ENCODE data around the gene MAMSTR. TPM values are rescaled to one million over a fixed set of nuclear protein-coding genes. Genes with fewer than 3 reads are reported as not detected.

MAMSTR gene
- total RNA-seq, 2 experiments from 2014 or later, result 0.56 to 1.0 TPM

DNA sequence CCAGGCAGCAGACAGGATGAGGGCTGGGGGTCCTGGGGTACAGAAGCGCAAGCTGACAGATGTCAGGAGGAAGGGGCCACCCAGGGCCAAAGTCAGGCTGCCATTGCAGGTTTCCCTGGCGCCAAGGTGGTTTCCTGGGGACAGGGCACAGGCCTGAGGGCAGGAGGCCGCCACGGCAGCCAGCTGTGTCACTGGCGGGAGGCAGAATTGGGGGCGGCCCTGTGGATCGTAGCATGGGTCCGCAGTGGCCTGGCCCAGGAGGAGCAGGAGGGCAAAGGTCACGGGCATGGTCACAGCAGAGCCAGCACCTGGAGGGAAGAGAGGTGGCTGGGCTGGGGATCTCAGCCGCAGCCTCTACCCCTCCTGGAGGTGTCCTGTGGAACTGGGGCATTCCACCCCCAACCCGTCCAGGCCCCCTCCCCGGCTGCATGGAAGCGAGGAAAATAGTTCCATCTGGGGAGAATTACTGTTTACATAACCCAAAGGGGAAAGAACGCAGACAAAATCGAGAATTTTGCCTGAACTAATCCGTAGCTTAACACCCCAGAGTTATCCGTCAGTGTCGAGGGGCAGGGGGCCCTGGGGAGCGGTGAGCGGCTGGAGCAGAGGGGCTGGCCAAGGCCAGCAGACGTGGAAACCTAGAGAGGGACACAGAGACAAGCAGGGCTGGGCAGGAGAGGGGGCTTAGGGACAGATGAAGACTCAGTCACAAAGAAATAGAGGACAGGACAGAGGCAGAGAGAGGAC lies 48.7 kb downstream of the MAMSTR start:
- ATAC-seq (no peak), DNase-seq (no peak)
- H3K27ac Mint-ChIP-seq, result no peak overlapping the region
- CTCF ChIA-PET, result no interaction called here
- peaks cover 2% of the 10 kb centered on the region for H3K36me3 Mint-ChIP-seq (ENCODE audit: low read depth)
- TF ChIP-seq, protein P1, sequence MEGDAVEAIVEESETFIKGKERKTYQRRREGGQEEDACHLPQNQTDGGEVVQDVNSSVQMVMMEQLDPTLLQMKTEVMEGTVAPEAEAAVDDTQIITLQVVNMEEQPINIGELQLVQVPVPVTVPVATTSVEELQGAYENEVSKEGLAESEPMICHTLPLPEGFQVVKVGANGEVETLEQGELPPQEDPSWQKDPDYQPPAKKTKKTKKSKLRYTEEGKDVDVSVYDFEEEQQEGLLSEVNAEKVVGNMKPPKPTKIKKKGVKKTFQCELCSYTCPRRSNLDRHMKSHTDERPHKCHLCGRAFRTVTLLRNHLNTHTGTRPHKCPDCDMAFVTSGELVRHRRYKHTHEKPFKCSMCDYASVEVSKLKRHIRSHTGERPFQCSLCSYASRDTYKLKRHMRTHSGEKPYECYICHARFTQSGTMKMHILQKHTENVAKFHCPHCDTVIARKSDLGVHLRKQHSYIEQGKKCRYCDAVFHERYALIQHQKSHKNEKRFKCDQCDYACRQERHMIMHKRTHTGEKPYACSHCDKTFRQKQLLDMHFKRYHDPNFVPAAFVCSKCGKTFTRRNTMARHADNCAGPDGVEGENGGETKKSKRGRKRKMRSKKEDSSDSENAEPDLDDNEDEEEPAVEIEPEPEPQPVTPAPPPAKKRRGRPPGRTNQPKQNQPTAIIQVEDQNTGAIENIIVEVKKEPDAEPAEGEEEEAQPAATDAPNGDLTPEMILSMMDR (IDR thresholded peaks at IDR 0.05), result no peak
- peaks cover 4% of the 10 kb centered on the region for H3K9me3 Mint-ChIP-seq
- H3K4me3 Mint-ChIP-seq, result no peak overlapping the region
- intact Hi-C loops (cut with micrococcal nuclease), result no loop called here
- H3K4me1 Mint-ChIP-seq (ENCODE audit: low read depth), result peaks cover 3% of the 10 kb centered on the region
- H3K27me3 Mint-ChIP-seq, result no peaks in the 10 kb centered on the region
- POLR2A ChIA-PET, result no interaction called here

DNA sequence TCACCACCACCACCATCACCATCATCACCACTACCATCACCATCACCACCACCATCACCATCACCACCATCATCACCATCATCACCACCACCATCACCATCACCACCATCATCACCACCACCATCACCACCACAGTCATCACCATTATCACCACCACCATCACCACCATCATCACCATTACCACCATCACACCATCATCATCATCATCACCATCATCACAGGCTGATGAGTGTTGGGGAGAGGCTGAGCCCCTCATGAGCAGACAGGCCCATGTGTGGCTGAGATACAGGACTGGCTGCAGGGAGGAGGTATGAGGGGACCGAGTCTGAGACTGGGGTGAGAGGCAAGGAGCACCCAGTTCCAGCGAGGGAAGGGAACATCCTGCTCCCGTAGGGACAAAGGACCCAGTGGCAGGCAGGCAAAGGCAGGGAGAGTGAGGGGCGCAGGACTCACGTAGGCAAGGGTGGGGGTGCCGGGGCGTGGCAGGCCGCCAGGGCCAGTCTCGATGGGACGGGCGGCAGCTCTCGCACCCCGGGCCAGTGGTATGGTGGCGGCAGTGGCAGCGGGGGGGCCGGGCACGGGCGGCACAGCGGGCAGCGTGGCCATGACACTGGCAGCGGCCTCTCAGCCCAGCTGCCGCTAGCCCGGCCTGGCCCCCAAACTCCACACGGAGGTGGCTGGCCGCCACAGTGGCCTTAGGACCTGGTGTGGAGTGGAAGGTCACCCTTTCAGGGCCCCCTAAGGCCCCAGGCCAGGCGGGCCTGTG lies 49.4 kb downstream of the MAMSTR start:
- TF ChIP-seq, protein P1 (IDR thresholded peaks at IDR 0.05), result no peak
- H3K27me3 Mint-ChIP-seq, result no peaks in the 10 kb centered on the region
- H3K36me3 Mint-ChIP-seq (ENCODE audit: low read depth), result peaks cover 2% of the 10 kb centered on the region
- ChIA-PET CTCF (no interaction called here), POLR2A (no interaction called here)
- H3K27ac Mint-ChIP-seq, result no peak overlapping the region
- ATAC-seq (no peak), DNase-seq (no peak)
- no peaks in the 10 kb centered on the region for H3K4me1 Mint-ChIP-seq (ENCODE audit: low read depth)
- intact Hi-C loops (cut with micrococcal nuclease), result no loop called here
- peak overlapping the region; percentile 17 for H3K4me3 Mint-ChIP-seq
- H3K9me3 Mint-ChIP-seq, result peaks cover 4% of the 10 kb centered on the region

DNA sequence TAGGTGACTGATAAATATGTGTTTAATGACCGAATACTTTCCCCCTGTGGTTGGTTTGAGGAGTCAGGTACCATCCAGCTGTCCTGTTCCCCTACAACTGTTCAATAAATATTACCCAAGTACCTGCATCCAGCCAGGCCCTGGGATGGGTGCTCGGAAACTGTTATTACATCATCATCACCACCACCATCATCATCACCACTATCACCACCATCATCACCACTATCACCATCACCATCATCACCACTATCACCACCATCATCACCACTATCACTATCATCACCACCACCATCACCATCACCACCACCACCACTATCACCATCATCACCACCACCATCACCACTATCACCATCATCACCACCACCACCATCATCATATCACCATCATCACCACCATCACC lies 50.8 kb downstream of the MAMSTR start:
- DNase-seq, result no peak
- POLR2A ChIA-PET, result no interaction called here
- H3K27ac Mint-ChIP-seq, result no peak overlapping the region
- intact Hi-C loops (cut with micrococcal nuclease), result no loop called here
- CTCF ChIA-PET, result interaction anchor here (1.1 kb wide), 1 partner anchor 23 kb away, joined by 3 read pairs; the partner anchor contains the start of gene CA11
- H3K27me3 Mint-ChIP-seq, result no peaks in the 10 kb centered on the region
- ATAC-seq, result no peak
- no peaks in the 10 kb centered on the region for H3K4me1 Mint-ChIP-seq (ENCODE audit: low read depth)
- H3K9me3 Mint-ChIP-seq, result peaks cover 4% of the 10 kb centered on the region
- TF ChIP-seq, protein P1 (IDR thresholded peaks at IDR 0.05), result no peak
- H3K4me3 Mint-ChIP-seq, result no peak overlapping the region
- H3K36me3 Mint-ChIP-seq (ENCODE audit: low read depth), result peaks cover 2% of the 10 kb centered on the region

DNA sequence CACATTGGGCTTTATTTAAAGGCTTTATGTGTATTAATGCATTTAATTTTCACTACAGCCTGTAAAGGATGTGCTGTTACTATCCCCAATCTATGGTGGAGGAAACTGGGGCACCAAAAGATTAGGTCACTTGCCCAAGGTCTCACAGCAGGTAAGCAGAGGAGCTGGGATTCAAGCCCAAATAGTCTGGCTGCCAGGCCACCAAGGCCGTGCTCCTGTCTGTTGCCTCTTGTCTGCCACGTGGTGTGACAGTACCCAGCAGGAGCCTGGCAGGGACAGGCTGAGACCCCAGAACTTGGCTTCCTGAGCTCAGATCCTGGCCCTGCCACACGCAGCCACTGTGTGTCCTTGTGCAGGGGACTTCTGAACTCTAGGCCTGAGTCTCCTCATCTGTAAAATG lies 51.2 kb downstream of the MAMSTR start:
- DNase-seq (no peak), ATAC-seq (no peak)
- TF ChIP-seq, protein P1 (IDR thresholded peaks at IDR 0.05), result no peak
- intact Hi-C loops (cut with micrococcal nuclease), result no loop called here
- no peaks in the 10 kb centered on the region for H3K27me3 Mint-ChIP-seq
- no peak overlapping the region for H3K27ac Mint-ChIP-seq
- H3K9me3 Mint-ChIP-seq, result peaks cover 4% of the 10 kb centered on the region
- no peaks in the 10 kb centered on the region for H3K4me1 Mint-ChIP-seq (ENCODE audit: low read depth)
- peaks cover 2% of the 10 kb centered on the region for H3K36me3 Mint-ChIP-seq (ENCODE audit: low read depth)
- ChIA-PET CTCF (interaction anchor here (1.1 kb wide), 1 partner anchor 22 kb away, joined by 3 read pairs; the partner anchor contains the start of gene CA11), POLR2A (interaction anchor here (0.6 kb wide), 1 partner anchor 403 kb away, joined by 3 read pairs; no protein-coding TSS in a partner anchor)
- H3K4me3 Mint-ChIP-seq, result no peak overlapping the region

DNA sequence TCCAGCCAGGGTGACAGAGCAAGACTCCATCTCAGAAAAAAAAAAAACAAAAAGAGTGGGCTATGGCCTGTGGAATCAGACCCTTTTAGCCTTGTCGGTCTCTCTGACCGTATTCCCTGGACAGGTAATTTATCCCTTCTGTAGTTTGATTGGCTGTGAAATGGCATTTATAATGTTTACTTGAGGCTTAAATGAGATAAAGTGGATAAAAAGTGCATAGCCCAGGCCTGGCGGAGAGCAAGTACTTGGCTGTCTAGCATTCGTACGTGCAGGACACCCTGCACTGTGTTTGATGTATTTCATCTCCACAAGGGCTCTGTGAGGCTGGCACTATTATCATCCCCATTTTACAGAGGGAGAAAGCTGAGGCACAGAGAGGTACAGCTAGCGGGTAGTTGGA lies 53.7 kb downstream of the MAMSTR start:
- DNase-seq, result no peak
- intact Hi-C loops (cut with micrococcal nuclease), result no loop called here
- Mint-ChIP-seq H3K27me3 (no peaks in the 10 kb centered on the region), H3K9me3 (peaks cover 4% of the 10 kb centered on the region), H3K36me3 (ENCODE audit: low read depth) (peaks cover 2% of the 10 kb centered on the region), H3K4me3 (no peak overlapping the region), H3K4me1 (ENCODE audit: low read depth) (peaks cover 5% of the 10 kb centered on the region), H3K27ac (no peak overlapping the region)
- POLR2A ChIA-PET, result interaction anchor here (1.2 kb wide), 1 partner anchor 11 kb away, joined by 3 read pairs; no protein-coding TSS in a partner anchor
- no peak for ATAC-seq
- CTCF ChIA-PET, result interaction anchor here (1.2 to 1.4 kb wide), 2 partner anchors 9 to 432 kb away, joined by 4 to 6 read pairs; no protein-coding TSS in a partner anchor
- TF ChIP-seq, protein P1 (IDR thresholded peaks at IDR 0.05), result no peak
